Trophoblast cell (in vitro differentiated cells and primary cell): ENCODE results near the gene BCL11A.

Experiments used
- DNase-seq, 2 donors: peaks; one replicate each; pipeline ENCODE4 v3.0.0-alpha.2; 2016
- H2AFZ ChIP-seq: 2 replicates; pipeline ENCODE4 v1.6.1; 2013; ENCODE audit warnings: low read length, moderate library complexity, mild to moderate bottlenecking; ENCODE audit not compliant: insufficient read depth, poor library complexity
- H2AK5ac ChIP-seq: 2 replicates; pipeline ENCODE4 v1.6.1; 2013; ENCODE audit warnings: mild to moderate bottlenecking, low read length
- H2BK120ac ChIP-seq: 2 replicates; pipeline ENCODE4 v1.6.1; 2013; ENCODE audit warnings: low read length, mild to moderate bottlenecking, moderate library complexity; ENCODE audit not compliant: insufficient read depth, poor library complexity
- H2BK12ac ChIP-seq: 2 replicates; pipeline ENCODE4 v1.6.1; 2013; ENCODE audit warnings: mild to moderate bottlenecking, low read length, moderate library complexity
- H2BK5ac ChIP-seq: 2 replicates; pipeline ENCODE4 v1.6.1; 2013; ENCODE audit warnings: low read length, low read depth, moderate library complexity, mild to moderate bottlenecking; ENCODE audit not compliant: poor library complexity
- H3K14ac ChIP-seq: 2 replicates; pipeline ENCODE4 v1.6.1; 2013; ENCODE audit warnings: mild to moderate bottlenecking, low read length
- H3K18ac ChIP-seq: 2 replicates; pipeline ENCODE4 v1.6.1; 2013; ENCODE audit warnings: mild to moderate bottlenecking, low read length
- H3K23ac ChIP-seq: 2 replicates; pipeline ENCODE4 v1.6.1; 2013; ENCODE audit warnings: low read length
- H3K27ac ChIP-seq: 2 replicates; pipeline ENCODE4 v1.5.1; 2013; ENCODE audit warnings: low read depth, mild to moderate bottlenecking, inconsistent platforms, low read length, moderate library complexity
- H3K27me3 ChIP-seq: 2 replicates; pipeline ENCODE4 v1.6.1; 2013; ENCODE audit warnings: inconsistent platforms, mild to moderate bottlenecking, low read length, moderate library complexity; ENCODE audit not compliant: insufficient read depth
- H3K36me3 ChIP-seq, 2 experiments: 1 replicate in 1 of 2; 2 replicates in 1 of 2; pipeline ENCODE4 v1.6.1; 2013; ENCODE audit warnings: low read length in 2 of 2, mild to moderate bottlenecking in 2 of 2, moderate library complexity in 1 of 2; ENCODE audit not compliant: insufficient read depth in 2 of 2, control insufficient read depth in 1 of 2
- H3K4ac ChIP-seq: 2 replicates; pipeline ENCODE4 v1.6.1; 2013; ENCODE audit warnings: low read depth, mild to moderate bottlenecking, low read length, moderate library complexity
- H3K4me1 ChIP-seq, 2 experiments: 1 replicate in 1 of 2; 2 replicates in 1 of 2; pipeline ENCODE4 v1.6.1; 2013; ENCODE audit warnings: low read length in 2 of 2, mild to moderate bottlenecking in 2 of 2, moderate library complexity in 1 of 2; ENCODE audit not compliant: insufficient read depth in 2 of 2, control insufficient read depth in 1 of 2
- H3K4me2 ChIP-seq: 2 replicates; pipeline ENCODE4 v1.6.1; 2013; ENCODE audit warnings: inconsistent platforms, mild to moderate bottlenecking, low read length, moderate library complexity
- H3K4me3 ChIP-seq: 2 replicates; pipeline ENCODE4 v1.5.1; 2013; ENCODE audit warnings: mild to moderate bottlenecking, low read depth, low read length, inconsistent platforms
- H3K79me1 ChIP-seq: one replicate; pipeline ENCODE4 v1.6.1; 2013; ENCODE audit warnings: low read length
- H3K79me2 ChIP-seq: 2 replicates; pipeline ENCODE4 v1.6.1; 2013; ENCODE audit warnings: low read length, mild to moderate bottlenecking; ENCODE audit not compliant: control insufficient read depth, insufficient read depth, poor library complexity
- H3K9ac ChIP-seq: 2 replicates; pipeline ENCODE4 v1.6.1; 2013; ENCODE audit warnings: mild to moderate bottlenecking, low read length
- H3K9me3 ChIP-seq: 2 replicates; pipeline ENCODE4 v1.6.1; 2013; ENCODE audit warnings: low read depth, mild to moderate bottlenecking, control low read depth, inconsistent platforms, low read length; ENCODE audit not compliant: insufficient read depth
- H4K12ac ChIP-seq: 2 replicates; pipeline ENCODE4 v1.6.1; 2013; ENCODE audit warnings: low read depth, mild to moderate bottlenecking, low read length, moderate library complexity
- H4K8ac ChIP-seq: 2 replicates; pipeline ENCODE4 v1.6.1; 2013; ENCODE audit warnings: low read depth, mild to moderate bottlenecking, low read length, moderate library complexity
- H4K91ac ChIP-seq: one replicate; pipeline ENCODE4 v1.6.1; 2013; ENCODE audit warnings: low read depth, mild to moderate bottlenecking, low read length, moderate library complexity
- WGBS: extraction: QIAGEN DNeasy Blood & Tissue Kit; methylation state at CpG from one replicate; pipeline ENCODE4 v1.1.7; 2013; ENCODE audit warnings: missing lambda C conversion rate; ENCODE audit not compliant: insufficient read length, insufficient coverage; ENCODE audit errors: extremely low coverage; 5-methylcytosine and 5-hydroxymethylcytosine counted together

BCL11A gene

DNA sequence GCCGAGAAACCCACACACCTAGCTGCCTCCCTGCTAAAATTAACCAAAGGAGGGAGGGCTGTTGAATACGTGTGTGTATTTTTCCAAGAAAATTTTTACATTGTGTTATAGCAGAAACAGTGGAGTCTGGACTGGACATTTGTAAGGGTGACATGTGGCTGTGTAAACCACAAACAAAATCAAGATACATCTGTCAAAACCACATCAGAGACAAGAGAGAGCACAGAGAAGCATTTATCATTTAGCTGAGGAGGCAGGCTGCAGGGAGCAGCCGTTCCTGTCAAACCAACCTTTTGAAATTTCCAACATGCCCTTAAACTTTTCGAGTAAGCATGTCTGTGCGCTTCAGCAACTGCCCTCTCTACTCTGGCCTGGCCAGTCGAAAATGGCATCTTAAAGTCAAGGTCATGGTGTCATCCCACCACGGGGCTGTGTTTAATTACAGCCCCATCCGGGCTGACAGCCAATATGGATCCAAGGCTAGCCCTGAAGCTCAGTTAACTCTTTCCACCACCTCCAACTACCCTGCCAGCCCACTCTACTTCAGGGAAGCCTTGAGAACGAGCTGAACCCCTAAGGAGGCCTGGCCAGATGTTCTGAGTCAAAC lies 8.4 kb downstream of the BCL11A start:
- Histone ChIP-seq H3K18ac (no peak overlapping the region), H3K36me3 (peaks cover 7 to 8% of the 10 kb centered on the region in 2 experiments), H3K79me1 (peaks cover 12% of the 10 kb centered on the region), H3K9me3 (peaks cover 3% of the 10 kb centered on the region), H3K9ac (no peak overlapping the region), H2BK12ac (no peak overlapping the region), H4K91ac (no peak overlapping the region), H3K4me3 (no peak overlapping the region), H3K14ac (no peak overlapping the region), H2AFZ (no peak overlapping the region), H3K79me2 (peaks cover 8% of the 10 kb centered on the region), H3K27ac (peak overlapping the region; percentile 33), H2BK120ac (no peak overlapping the region), H3K4me1 (peaks cover 10% of the 10 kb centered on the region in 2 experiments), H4K12ac (no peak overlapping the region), H2BK5ac (peak overlapping the region; percentile 2), H3K4ac (no peak overlapping the region), H2AK5ac (no peak overlapping the region), H4K8ac (no peak overlapping the region), H3K23ac (no peak overlapping the region), H3K27me3 (no peaks in the 10 kb centered on the region), H3K4me2 (no peak overlapping the region)
- no CpG with 5 or more reads among the region's 9 CpGs for WGBS
- no peak for DNase-seq

DNA sequence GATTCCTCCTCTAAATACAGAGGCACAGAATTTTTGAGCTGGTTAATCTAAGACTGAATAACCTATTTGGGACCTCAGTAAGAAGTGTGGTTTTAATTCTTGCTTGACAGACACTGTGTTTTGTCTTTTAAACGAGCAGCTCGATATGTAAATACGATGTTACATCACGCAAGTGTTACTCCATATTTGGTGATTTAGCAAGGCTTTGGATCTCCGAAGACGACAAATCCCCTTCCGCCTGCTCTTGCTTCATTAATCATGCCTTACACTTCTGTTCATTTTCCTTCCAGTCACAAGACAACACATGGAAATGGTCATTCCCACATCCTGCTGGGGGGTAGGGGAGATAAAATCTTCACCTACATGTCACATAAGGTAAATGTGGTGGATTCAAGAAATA lies 9.4 kb downstream of the BCL11A start:
- H4K8ac ChIP-seq: no peak overlapping the region
- no peaks in the 10 kb centered on the region for H3K27me3 ChIP-seq
- no peak overlapping the region for H3K4me3 ChIP-seq
- H3K4me2 ChIP-seq: no peak overlapping the region
- H3K9ac ChIP-seq: no peak overlapping the region
- no peak overlapping the region for H3K4ac ChIP-seq
- H3K23ac ChIP-seq: no peak overlapping the region
- WGBS: no CpG with 5 or more reads among the region's 7 CpGs
- H3K36me3 ChIP-seq: peaks cover 7 to 9% of the 10 kb centered on the region in 2 experiments
- H2BK5ac ChIP-seq: no peak overlapping the region
- H2BK12ac ChIP-seq: no peak overlapping the region
- H3K4me1 ChIP-seq: peaks cover 5 to 7% of the 10 kb centered on the region in 2 experiments
- no peak overlapping the region for H4K91ac ChIP-seq
- H2AFZ ChIP-seq: no peak overlapping the region
- H3K79me1 ChIP-seq: peaks cover 2% of the 10 kb centered on the region
- no peaks in the 10 kb centered on the region for H3K9me3 ChIP-seq
- no peak overlapping the region for H3K18ac ChIP-seq
- DNase-seq: peak in 1 of 2 donors; percentile 17
- H3K27ac ChIP-seq: no peak overlapping the region
- H3K14ac ChIP-seq: no peak overlapping the region
- H2AK5ac ChIP-seq: no peak overlapping the region
- H4K12ac ChIP-seq: no peak overlapping the region
- H2BK120ac ChIP-seq: no peak overlapping the region
- H3K79me2 ChIP-seq: no peaks in the 10 kb centered on the region

DNA sequence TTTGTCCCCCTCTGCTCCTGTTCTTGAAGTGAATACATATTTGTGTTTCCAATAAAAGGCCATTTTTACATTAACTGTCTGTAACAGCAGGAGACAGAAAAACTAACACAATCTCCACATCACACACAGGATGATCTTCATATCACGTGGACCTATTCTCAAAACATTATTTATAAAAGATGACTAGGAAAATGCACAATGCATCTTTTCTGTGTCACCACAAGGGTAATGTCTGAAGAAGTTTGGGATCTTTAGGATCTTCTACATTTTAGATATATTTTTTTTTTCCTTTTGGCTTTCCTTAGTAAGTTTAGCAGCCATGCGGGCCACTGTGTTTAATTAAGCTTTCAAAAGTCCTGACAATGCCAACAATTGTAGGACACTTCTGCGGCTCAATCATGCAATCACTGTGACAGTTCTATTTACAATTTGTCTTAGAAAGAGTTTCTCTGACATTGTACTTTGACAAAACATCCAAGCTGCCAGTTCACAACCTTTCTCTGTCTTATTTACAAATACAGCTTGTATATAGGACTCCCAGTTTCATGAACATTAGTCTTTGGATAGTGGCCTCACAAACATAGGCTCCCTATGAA lies 12.3 kb downstream of the BCL11A start:
- Histone ChIP-seq H3K79me2 (no peaks in the 10 kb centered on the region), H4K8ac (no peak overlapping the region), H3K36me3 (peaks cover 10 to 15% of the 10 kb centered on the region in 2 experiments), H2BK5ac (no peak overlapping the region), H4K91ac (no peak overlapping the region), H2AK5ac (no peak overlapping the region), H3K9ac (no peak overlapping the region), H3K9me3 (no peaks in the 10 kb centered on the region), H2BK12ac (no peak overlapping the region), H3K4me1 (peaks cover 5 to 7% of the 10 kb centered on the region in 2 experiments), H2AFZ (no peak overlapping the region), H3K14ac (no peak overlapping the region), H4K12ac (no peak overlapping the region), H3K79me1 (peaks cover 1% of the 10 kb centered on the region), H3K4me2 (no peak overlapping the region), H3K4me3 (no peak overlapping the region), H2BK120ac (no peak overlapping the region), H3K27me3 (no peaks in the 10 kb centered on the region), H3K23ac (no peak overlapping the region), H3K4ac (no peak overlapping the region), H3K27ac (no peak overlapping the region), H3K18ac (no peak overlapping the region)
- no peak for DNase-seq
- no CpG with 5 or more reads among the region's 3 CpGs for WGBS

- H4K12ac ChIP-seq: no peak overlapping the region
These were observed 13.4 kb downstream of the BCL11A start for GRCh38 chr2:60540074-60540473.

More at GRCh38 chr2:60540074-60540473, 13.4 kb downstream of the BCL11A start:
- Histone ChIP-seq H3K4me1 (peaks cover under 1 to 2% of the 10 kb centered on the region in 2 experiments), H3K18ac (no peak overlapping the region), H3K14ac (no peak overlapping the region), H2AK5ac (no peak overlapping the region), H3K27ac (no peak overlapping the region), H3K4ac (no peak overlapping the region), H4K8ac (no peak overlapping the region), H4K91ac (no peak overlapping the region), H3K36me3 (peaks cover 4 to 10% of the 10 kb centered on the region in 2 experiments), H2BK12ac (no peak overlapping the region), H2AFZ (no peak overlapping the region), H3K79me2 (no peaks in the 10 kb centered on the region), H2BK120ac (no peak overlapping the region), H3K23ac (no peak overlapping the region), H2BK5ac (no peak overlapping the region), H3K4me2 (no peak overlapping the region), H3K79me1 (peaks cover 1% of the 10 kb centered on the region), H3K27me3 (no peaks in the 10 kb centered on the region), H3K9ac (no peak overlapping the region), H3K4me3 (no peak overlapping the region), H3K9me3 (no peaks in the 10 kb centered on the region)
- no peak for DNase-seq
- WGBS: no CpG with 5 or more reads among the region's 2 CpGs
